Cardiac muscle cell (in vitro differentiated cells and primary cell): Measurements from ENCODE around the gene HTR2A. TPM values are rescaled to one million over a fixed set of nuclear protein-coding genes. Genes with fewer than 3 reads are reported as not detected.

ENCODE experiments used
- DNase-seq, 2 donors: peaks; one replicate each; pipeline versions ENCODE4 v3.0.0 to v3.0.0-alpha.2; 2010 to 2017; ENCODE audit warnings: low read depth in 1 of 2, low spot score in 1 of 2
- H3K27ac ChIP-seq: fragments of 200-600 bp; sonication (generic); 2 replicates; pipeline ENCODE4 v1.5.1; 2016
- H3K27me3 ChIP-seq: fragments of 200-600 bp; sonication (generic); 2 replicates; pipeline ENCODE4 v1.6.0; 2016; ENCODE audit warnings: control low read depth
- H3K36me3 ChIP-seq: fragments of 200-600 bp; sonication (generic); 2 replicates; pipeline ENCODE4 v1.5.1; 2016; ENCODE audit warnings: control low read depth
- H3K4me1 ChIP-seq: fragments of 200-600 bp; sonication (generic); 2 replicates; pipeline ENCODE4 v1.8.1; 2017; ENCODE audit warnings: low read depth, mild to moderate bottlenecking, mixed run types
- H3K4me3 ChIP-seq: fragments of 200-600 bp; sonication (generic); 2 replicates; pipeline ENCODE4 v1.5.1; 2016; ENCODE audit warnings: mild to moderate bottlenecking
- H3K9me3 ChIP-seq: fragments of 200-600 bp; sonication (generic); 2 replicates; pipeline ENCODE4 v1.5.1; 2017; ENCODE audit warnings: low read depth, mild to moderate bottlenecking, control low read depth
- polyA plus RNA-seq: library from polyadenylated mRNA; unstranded; fragments of >200 nt; fragmentation: Nextera tagmentation; extraction: Ambion mirVana; gene quantifications from 2 replicates; pipeline ENCODE4 v1.2.1, GENCODE V29; 2016
- total RNA-seq: library from RNA; depleted of rRNA; stranded (reverse); fragments of >200 nt; gene quantifications from 2 replicates; pipeline ENCODE4 v1.2.3, GENCODE V29; 2016
- TF ChIP-seq, protein P1 (sequence below): IDR thresholded peaks from 2 replicates; pipeline ENCODE4 v1.5.1; 2012; ENCODE audit warnings: low read depth, mild to moderate bottlenecking, low read length

The HTR2A gene
- total and polyA plus RNA-seq, 2 experiments from 2014 or later = not detected

DNA sequence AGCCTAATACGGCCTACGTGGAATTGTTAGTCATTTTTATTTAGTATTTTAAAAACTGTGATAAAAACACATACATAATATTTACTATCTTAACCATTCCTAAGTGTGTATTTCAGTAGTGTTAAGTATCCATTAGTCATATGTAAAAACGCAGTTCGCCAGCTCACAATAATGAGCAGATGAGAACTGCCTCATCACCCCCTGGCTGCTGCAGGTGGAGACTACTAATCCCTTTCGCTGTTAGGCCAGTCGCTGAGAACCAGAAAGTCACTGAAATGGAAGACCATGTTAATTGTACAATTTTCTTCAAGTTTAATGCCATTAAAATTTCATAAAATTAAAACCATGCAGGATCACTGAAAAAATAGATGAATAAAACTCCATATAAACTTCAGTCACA is 101.5 kb downstream of the HTR2A start:
- Histone ChIP-seq H3K36me3 (peaks cover 8% of the 10 kb centered on the region), H3K9me3 (no peaks in the 10 kb centered on the region), H3K4me1 (no peaks in the 10 kb centered on the region), H3K4me3 (no peak overlapping the region), H3K27me3 (no peaks in the 10 kb centered on the region), H3K27ac (no peak overlapping the region)
- no peak for DNase-seq
- TF ChIP-seq, protein P1, sequence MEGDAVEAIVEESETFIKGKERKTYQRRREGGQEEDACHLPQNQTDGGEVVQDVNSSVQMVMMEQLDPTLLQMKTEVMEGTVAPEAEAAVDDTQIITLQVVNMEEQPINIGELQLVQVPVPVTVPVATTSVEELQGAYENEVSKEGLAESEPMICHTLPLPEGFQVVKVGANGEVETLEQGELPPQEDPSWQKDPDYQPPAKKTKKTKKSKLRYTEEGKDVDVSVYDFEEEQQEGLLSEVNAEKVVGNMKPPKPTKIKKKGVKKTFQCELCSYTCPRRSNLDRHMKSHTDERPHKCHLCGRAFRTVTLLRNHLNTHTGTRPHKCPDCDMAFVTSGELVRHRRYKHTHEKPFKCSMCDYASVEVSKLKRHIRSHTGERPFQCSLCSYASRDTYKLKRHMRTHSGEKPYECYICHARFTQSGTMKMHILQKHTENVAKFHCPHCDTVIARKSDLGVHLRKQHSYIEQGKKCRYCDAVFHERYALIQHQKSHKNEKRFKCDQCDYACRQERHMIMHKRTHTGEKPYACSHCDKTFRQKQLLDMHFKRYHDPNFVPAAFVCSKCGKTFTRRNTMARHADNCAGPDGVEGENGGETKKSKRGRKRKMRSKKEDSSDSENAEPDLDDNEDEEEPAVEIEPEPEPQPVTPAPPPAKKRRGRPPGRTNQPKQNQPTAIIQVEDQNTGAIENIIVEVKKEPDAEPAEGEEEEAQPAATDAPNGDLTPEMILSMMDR = no peak

DNA sequence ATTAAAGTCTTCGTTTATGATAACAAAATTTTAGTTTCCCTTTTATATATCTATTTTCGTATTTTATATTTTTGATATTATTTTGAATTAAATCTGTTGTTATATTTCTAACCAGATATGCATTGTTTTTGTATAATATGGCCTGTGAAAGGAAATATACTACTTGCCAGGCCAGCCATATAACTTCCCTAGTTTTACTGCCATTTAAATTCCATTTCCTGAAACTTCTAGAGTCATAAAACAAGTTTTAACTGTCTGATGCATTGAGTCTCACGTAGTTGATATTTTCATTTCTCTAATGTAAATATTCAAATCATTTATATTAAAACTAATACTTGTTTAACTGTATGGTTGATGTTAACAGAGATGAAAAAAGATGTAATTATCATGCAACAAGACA is 113.3 kb downstream of the HTR2A start:
- Histone ChIP-seq H3K4me1 (no peaks in the 10 kb centered on the region), H3K27me3 (no peaks in the 10 kb centered on the region), H3K4me3 (no peak overlapping the region), H3K36me3 (peaks cover 73% of the 10 kb centered on the region), H3K27ac (no peak overlapping the region), H3K9me3 (no peaks in the 10 kb centered on the region)
- TF ChIP-seq, protein P1 = no peak
- DNase-seq = no peak

GRCh38 chr13:46782691-46783090 is 114.2 kb downstream of the HTR2A start:
- TF ChIP-seq, protein P1 = no peak
- H3K27ac ChIP-seq = no peak overlapping the region
- H3K36me3 ChIP-seq = peaks cover 68% of the 10 kb centered on the region
- no peak for DNase-seq
- no peaks in the 10 kb centered on the region for H3K27me3 ChIP-seq
- no peaks in the 10 kb centered on the region for H3K4me1 ChIP-seq
- no peaks in the 10 kb centered on the region for H3K9me3 ChIP-seq
- no peak overlapping the region for H3K4me3 ChIP-seq

- Histone ChIP-seq H3K36me3 (peaks cover 73% of the 10 kb centered on the region), H3K27ac (no peak overlapping the region), H3K9me3 (no peaks in the 10 kb centered on the region), H3K4me3 (no peak overlapping the region), H3K4me1 (no peaks in the 10 kb centered on the region), H3K27me3 (no peaks in the 10 kb centered on the region)
- TF ChIP-seq, protein P1 = no peak
- no peak for DNase-seq
Measured at GRCh38 chr13:46782066-46782465, 114.8 kb downstream of the HTR2A start.

Other genes starting within 250 kb of the HTR2A start
- 74.1 and 83.2 TPM in 2 replicates for gene ESD, start 99.9 kb downstream of the HTR2A start, total RNA-seq
- gene ESD, start 99.9 kb downstream of the HTR2A start, polyA plus RNA-seq = 167 and 248 TPM in 2 replicates